HG03342 (cell line): ENCODE results near the gene TARBP1.
"Not testable (repeated sequence)": the region's sequence is repeated elsewhere in the genome, so short reads cannot be mapped to it uniquely, and the experiment has no call there.

ENCODE experiments used
- ATAC-seq: cut with Tn5 transposase; IDR thresholded peaks from one replicate; pipeline ENCODE4 v1.9.1; 2021; ENCODE audit warnings: mild to moderate bottlenecking, moderate library complexity; ENCODE audit not compliant: unreplicated experiment

TARBP1 gene

GRCh38 chr1:234507626-234508387 lies 28.8 kb upstream of the TARBP1 start:
- no peak for ATAC-seq

- ATAC-seq, result no peak
Measured at GRCh38 chr1:234507089-234507488, 28.1 kb upstream of the TARBP1 start.

- no peak for ATAC-seq
Measured at GRCh38 chr1:234505769-234506102, 26.8 kb upstream of the TARBP1 start.

GRCh38 chr1:234504969-234505768 lies 26.2 kb upstream of the TARBP1 start:
- ATAC-seq, result no peak

- ATAC-seq, result not testable (repeated sequence)
Measured at GRCh38 chr1:234504251-234504650, 25.3 kb upstream of the TARBP1 start.

GRCh38 chr1:234503193-234504050 lies 24.4 kb upstream of the TARBP1 start:
- ATAC-seq, result no peak

- no peak for ATAC-seq
Measured at GRCh38 chr1:234502785-234503184, 23.8 kb upstream of the TARBP1 start.

GRCh38 chr1:234500269-234500668 lies 21.3 kb upstream of the TARBP1 start:
- no peak for ATAC-seq

GRCh38 chr1:234499943-234500245 lies 20.9 kb upstream of the TARBP1 start:
- no peak for ATAC-seq

GRCh38 chr1:234499119-234499942 lies 20.4 kb upstream of the TARBP1 start:
- no peak for ATAC-seq

GRCh38 chr1:234498448-234499118 lies 19.6 kb upstream of the TARBP1 start:
- no peak for ATAC-seq

GRCh38 chr1:234497589-234497988 lies 18.6 kb upstream of the TARBP1 start:
- ATAC-seq, result no peak

GRCh38 chr1:234495231-234495990 lies 16.4 kb upstream of the TARBP1 start:
- ATAC-seq, result peak; percentile 78

- no peak for ATAC-seq
Measured at GRCh38 chr1:234494049-234494448, 15.1 kb upstream of the TARBP1 start.

- no peak for ATAC-seq
Measured at GRCh38 chr1:234490793-234491479, 12.0 kb upstream of the TARBP1 start.

GRCh38 chr1:234489698-234490077 lies 10.7 kb upstream of the TARBP1 start:
- ATAC-seq, result no peak

- peak; percentile 6 for ATAC-seq
Measured at GRCh38 chr1:234489007-234489697, 10.2 kb upstream of the TARBP1 start.
